Left ventricle myocardium inferior (tissue), 1 donor: Measurements from ENCODE around the gene IL19. TPM values are rescaled to one million over a fixed set of nuclear protein-coding genes. Genes with fewer than 3 reads are reported as not detected.
"Not testable (repeated sequence)": the region's sequence is repeated elsewhere in the genome, so short reads cannot be mapped to it uniquely, and the experiment has no call there.

ENCODE experiments used
- DNase-seq: peaks from one replicate; pipeline ENCODE4 v3.0.0-alpha.2; 2020
- H3K27ac ChIP-seq: fragments of 200-600 bp; replicated peaks from 2 replicates; pipeline ENCODE4 v1.8.0; 2021
- H3K27me3 ChIP-seq: fragments of 200-600 bp; 2 replicates; pipeline ENCODE4 v1.8.0; 2021; ENCODE audit warnings: low read depth
- H3K36me3 ChIP-seq: fragments of 200-600 bp; 2 replicates; pipeline ENCODE4 v1.8.0; 2021
- H3K4me1 ChIP-seq: fragments of 200-600 bp; 2 replicates; pipeline ENCODE4 v1.8.0; 2021
- H3K4me3 ChIP-seq: fragments of 200-600 bp; 2 replicates; pipeline ENCODE4 v1.8.0; 2021; ENCODE audit warnings: mild to moderate bottlenecking, moderate library complexity
- H3K9me3 ChIP-seq: fragments of 200-600 bp; replicated peaks from 2 replicates; pipeline ENCODE4 v1.8.0; 2021
- intact Hi-C: fragments of 100-400 bp; cut with micrococcal nuclease; formaldehyde crosslinking; loops from one replicate; pipeline ENCODE4 v1.11.0; 2022
- total RNA-seq: library from RNA; stranded (reverse); fragmentation: NEBNext Ultra II Directional; extraction: Animal tissue kit (Norgen Biotek cat#: 25700); gene quantifications from one replicate; pipeline ENCODE4 v1.2.1, GENCODE V29; 2021
- TF ChIP-seq, protein P1 (sequence below): fragments of 200-600 bp; IDR thresholded peaks from 2 replicates; pipeline ENCODE4 v1.8.0; 2021; ENCODE audit warnings: antibody characterized with exemption, mild to moderate bottlenecking, borderline replicate concordance
- donor health status: DM: no; HTN: yes; CAD: no; lungs with severe emphysema.

IL19 gene
- total RNA-seq, 1 donor from 2014 or later = not detected

DNA sequence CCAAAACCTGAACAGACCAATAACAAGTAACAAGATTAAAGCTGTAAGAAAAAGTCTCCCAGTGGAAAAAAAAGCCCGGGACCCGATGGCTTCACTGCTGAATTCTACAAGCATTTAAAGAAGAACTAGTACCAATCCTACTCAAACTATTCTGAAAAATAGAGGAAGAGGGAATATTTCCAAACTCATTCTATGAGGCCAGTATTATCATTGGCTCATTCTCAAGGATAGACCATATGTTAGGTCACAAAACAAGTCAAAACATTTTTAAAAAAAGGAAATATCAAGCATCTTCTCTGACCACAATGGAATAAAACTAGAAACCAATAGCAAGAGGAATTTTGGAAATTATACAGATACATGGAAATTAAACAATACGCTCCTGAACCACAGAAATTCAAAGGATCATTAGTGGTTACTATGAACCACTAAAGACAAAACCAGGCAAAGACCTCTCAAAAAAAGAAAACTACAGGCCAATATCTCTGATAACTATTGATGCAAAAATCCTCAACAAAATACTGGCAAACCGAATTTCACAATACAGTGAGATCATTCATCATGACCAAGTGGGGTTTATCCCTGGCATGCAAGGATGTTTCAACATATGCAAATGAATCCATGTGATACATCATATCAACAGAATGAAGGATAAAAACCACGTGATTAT lies 80.9 kb downstream of the IL19 start:
- peaks cover 14% of the 10 kb centered on the region for H3K9me3 ChIP-seq
- no peak for DNase-seq
- H3K27ac ChIP-seq = no peak overlapping the region
- H3K4me1 ChIP-seq = no peaks in the 10 kb centered on the region
- TF ChIP-seq, protein P1, sequence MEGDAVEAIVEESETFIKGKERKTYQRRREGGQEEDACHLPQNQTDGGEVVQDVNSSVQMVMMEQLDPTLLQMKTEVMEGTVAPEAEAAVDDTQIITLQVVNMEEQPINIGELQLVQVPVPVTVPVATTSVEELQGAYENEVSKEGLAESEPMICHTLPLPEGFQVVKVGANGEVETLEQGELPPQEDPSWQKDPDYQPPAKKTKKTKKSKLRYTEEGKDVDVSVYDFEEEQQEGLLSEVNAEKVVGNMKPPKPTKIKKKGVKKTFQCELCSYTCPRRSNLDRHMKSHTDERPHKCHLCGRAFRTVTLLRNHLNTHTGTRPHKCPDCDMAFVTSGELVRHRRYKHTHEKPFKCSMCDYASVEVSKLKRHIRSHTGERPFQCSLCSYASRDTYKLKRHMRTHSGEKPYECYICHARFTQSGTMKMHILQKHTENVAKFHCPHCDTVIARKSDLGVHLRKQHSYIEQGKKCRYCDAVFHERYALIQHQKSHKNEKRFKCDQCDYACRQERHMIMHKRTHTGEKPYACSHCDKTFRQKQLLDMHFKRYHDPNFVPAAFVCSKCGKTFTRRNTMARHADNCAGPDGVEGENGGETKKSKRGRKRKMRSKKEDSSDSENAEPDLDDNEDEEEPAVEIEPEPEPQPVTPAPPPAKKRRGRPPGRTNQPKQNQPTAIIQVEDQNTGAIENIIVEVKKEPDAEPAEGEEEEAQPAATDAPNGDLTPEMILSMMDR = no peak
- intact Hi-C loops = no loop called here
- no peak overlapping the region for H3K4me3 ChIP-seq
- peaks cover 11% of the 10 kb centered on the region for H3K27me3 ChIP-seq
- H3K36me3 ChIP-seq = no peaks in the 10 kb centered on the region

DNA sequence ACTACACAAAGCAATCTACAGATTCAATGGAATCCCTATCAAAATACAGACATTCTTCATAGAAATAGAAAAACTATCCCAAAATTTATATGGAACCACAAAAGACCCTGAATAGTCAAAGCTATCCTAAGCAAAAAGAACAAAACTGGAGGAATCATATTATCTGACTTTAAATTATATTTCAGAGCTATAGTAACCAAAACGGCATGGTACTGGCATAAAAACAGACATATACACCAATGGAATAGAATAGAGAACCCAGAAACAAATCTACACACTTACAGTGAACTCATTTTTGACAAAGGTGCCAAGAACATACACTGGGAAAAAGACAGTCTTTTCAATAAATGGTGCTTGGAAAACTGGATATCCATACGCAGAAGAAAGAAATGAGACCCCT lies 82.1 kb downstream of the IL19 start:
- H3K4me1 ChIP-seq, H3K27ac ChIP-seq, intact Hi-C loops, H3K4me3 ChIP-seq, DNase-seq, H3K36me3 ChIP-seq: not testable (repeated sequence)
- peaks cover 14% of the 10 kb centered on the region for H3K9me3 ChIP-seq
- peaks cover 11% of the 10 kb centered on the region for H3K27me3 ChIP-seq

DNA sequence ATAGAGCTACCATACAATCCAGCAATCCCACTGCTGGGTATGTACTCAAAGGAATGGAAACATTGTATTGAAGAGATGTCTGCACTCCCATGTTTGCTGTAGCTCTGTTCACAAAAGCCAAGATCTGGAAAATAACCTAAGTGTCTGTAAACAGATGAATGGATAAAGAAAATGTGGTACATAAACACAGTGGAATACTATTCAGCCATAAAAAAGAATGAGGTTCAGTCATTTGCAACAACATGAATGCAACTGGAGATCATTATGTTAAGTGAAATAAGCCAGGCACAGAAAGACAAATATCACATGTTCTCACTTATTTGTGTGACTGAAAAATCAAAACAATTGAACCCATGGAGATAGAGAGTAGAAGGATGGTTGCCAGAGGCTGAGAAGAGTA lies 83.1 kb downstream of the IL19 start:
- DNase-seq, H3K4me3 ChIP-seq, intact Hi-C loops, H3K27ac ChIP-seq, H3K36me3 ChIP-seq, H3K4me1 ChIP-seq: not testable (repeated sequence)
- peaks cover 14% of the 10 kb centered on the region for H3K9me3 ChIP-seq
- H3K27me3 ChIP-seq = peaks cover 13% of the 10 kb centered on the region

DNA sequence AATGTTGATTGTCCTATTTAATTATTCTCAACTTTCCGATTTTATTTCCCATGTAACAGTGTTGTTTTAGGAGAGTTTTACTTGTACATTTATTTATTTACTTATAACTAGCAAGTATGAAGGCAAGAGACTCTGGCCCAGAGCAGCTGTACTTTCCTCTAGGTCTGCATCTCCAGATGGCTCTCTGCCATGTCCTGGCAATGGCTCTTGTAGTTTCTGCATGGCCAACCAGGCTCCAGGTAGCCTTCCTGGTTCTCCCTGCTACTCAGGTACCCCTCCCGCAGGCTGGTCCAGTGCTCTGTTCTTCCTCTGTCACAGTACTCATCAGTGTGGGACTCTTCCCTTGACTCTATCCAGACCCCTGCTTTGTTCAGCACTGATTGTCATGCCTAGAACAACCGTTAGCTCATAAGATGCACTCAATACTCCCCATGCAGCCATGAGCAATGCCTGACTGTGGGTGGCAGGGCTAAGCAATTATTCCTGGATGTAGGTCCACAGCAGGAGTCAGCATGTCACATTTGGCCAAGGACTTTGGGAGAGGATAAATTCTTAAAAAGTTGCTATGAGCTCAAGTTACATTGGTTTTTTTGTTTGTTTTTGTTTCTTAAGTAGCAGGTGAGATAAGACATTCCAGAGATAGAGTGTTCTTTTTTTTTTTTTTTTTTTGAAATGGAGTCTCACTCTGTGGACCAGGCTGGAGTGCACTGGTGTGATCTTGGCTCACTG lies 84.0 kb downstream of the IL19 start:
- no peak for DNase-seq

DNA sequence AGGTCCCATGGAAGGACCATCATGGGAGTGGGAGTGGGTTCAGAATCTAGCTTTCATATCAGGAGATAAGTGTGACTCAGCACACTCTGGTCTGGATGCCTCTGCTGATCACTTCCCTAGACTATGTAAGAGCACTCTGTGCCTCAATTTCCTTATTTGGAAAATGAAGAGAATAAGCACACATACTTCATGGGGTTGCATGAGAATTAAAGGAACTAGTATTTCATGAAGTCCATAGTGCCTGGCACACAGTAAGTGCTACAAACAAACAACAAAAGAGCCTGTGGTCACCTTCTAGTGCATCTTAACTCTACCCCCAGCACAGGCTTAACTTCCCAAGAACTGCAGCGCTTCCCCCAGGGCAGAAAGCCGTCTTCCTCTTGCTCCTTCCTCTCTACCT lies 85.3 kb downstream of the IL19 start:
- TF ChIP-seq, protein P1 = no peak
- Histone ChIP-seq H3K36me3 (no peaks in the 10 kb centered on the region), H3K4me3 (no peak overlapping the region), H3K4me1 (no peaks in the 10 kb centered on the region), H3K27ac (no peak overlapping the region), H3K9me3 (peaks cover 14% of the 10 kb centered on the region), H3K27me3 (peaks cover 31% of the 10 kb centered on the region)
- no peak for DNase-seq
- intact Hi-C loops = no loop called here

More for the DNA sequence above, 84.0 kb downstream of the IL19 start:
- no peak overlapping the region for H3K27ac ChIP-seq
- intact Hi-C loops = no loop called here
- no peak overlapping the region for H3K4me3 ChIP-seq
- H3K36me3 ChIP-seq = no peaks in the 10 kb centered on the region
- TF ChIP-seq, protein P1 = no peak
- peaks cover 22% of the 10 kb centered on the region for H3K27me3 ChIP-seq
- H3K4me1 ChIP-seq = no peaks in the 10 kb centered on the region
- peaks cover 14% of the 10 kb centered on the region for H3K9me3 ChIP-seq

DNA sequence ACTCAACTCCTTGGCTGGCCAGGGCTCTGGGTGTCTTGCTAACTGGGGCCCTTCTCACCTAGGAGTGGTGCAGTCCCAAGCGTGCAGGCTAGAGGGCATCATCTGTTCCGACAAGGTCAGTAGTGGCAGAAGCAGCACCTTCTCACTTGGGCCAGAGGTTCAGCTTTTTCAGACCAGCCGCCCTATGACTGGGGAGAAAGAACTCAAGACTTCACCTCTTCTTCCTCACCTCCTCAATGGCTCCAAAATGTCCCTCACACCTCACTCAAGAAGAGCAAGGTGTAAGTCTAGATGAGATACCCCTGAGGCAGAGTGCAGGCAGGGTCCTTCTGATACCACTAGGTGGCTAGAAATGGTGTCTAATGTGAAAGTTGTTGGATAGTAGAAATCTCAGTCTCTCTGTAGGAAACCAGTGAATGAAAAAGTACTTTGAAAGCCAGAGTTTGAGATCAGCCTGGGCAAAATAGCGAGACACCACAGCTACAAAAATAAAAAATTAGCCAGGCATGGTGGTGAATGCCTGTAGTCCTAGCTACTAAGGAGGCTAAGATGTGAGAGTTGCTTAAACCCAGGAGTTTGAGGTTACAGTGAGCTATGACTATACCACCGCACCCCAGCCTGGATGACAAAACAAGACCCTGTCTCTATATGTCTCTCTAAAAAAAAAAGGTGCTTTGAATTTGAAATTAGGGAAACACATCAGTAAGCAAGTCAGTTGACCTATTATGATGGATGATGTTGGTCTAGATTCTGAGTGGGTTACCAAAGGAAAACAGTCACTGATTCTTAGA lies 86.3 kb downstream of the IL19 start:
- H3K27me3 ChIP-seq = peaks cover 35% of the 10 kb centered on the region
- H3K4me1 ChIP-seq = no peaks in the 10 kb centered on the region
- DNase-seq = no peak
- H3K4me3 ChIP-seq = no peak overlapping the region
- no peaks in the 10 kb centered on the region for H3K36me3 ChIP-seq
- H3K27ac ChIP-seq = no peak overlapping the region
- H3K9me3 ChIP-seq = peaks cover 14% of the 10 kb centered on the region
- intact Hi-C loops = no loop called here
- TF ChIP-seq, protein P1 = no peak
